ENCODE measurements around the gene SLC37A3. TPM values are rescaled to one million over a fixed set of nuclear protein-coding genes. Genes with fewer than 3 reads are reported as not detected.

SLC37A3 gene
- total RNA-seq, 1 experiment from 2014 or later: 52.7 TPM

DNA sequence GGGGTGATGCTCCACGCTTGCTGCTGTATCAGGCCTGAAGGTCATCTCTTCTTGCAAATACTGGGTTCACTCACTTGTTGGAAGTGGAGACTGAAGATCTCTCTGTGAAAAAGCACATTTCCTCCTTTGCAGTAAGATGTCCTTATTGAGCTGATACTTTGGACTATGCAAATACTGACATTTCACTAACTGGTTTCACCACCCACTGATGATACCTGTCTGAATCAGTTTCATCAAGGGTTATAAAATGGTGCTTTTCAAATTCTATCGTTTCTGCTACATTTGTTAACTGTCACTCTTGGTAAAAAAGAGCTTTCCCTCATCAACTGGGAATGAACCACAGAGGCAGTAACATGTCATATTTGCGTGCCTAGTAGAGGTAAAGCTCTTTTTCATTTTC is 41.0 kb upstream of the SLC37A3 start:
- no peaks in the 10 kb centered on the region for H3K4me1 ChIP-seq (ENCODE audit: insufficient read depth, low read length)
- no peak overlapping the region for H4K5ac ChIP-seq (ENCODE audit: insufficient read length, low read depth, low read length)
- DNase-seq: no peak
- no peak overlapping the region for H3K56ac ChIP-seq (ENCODE audit: insufficient read length, low read depth, low read length)
- Mint-ChIP-seq H3K4me3 (no peak overlapping the region), H3K36me3 (ENCODE audit: insufficient read depth in 1 of 3, low read depth in 3 of 3) (no peaks in the 10 kb centered on the region; a peak in 1 of 7 replicates), H3K27ac (peak overlapping the region in 1 of 3 experiments; percentile 74; a peak in 1 of 7 replicates), H3K27me3 (ENCODE audit: low read depth) (no peaks in the 10 kb centered on the region), H3K9me3 (no peaks in the 10 kb centered on the region), H3K4me1 (no peaks in the 10 kb centered on the region)
- no peak overlapping the region for H3K23ac ChIP-seq (ENCODE audit: insufficient read length, low read depth, low read length)
- no peak overlapping the region for H3T11ph ChIP-seq (ENCODE audit: low read length)
- H4K8ac ChIP-seq (replicated peaks; ENCODE audit: insufficient read length, low read depth, low read length): no peak overlapping the region
- no peak overlapping the region for H2AFZ ChIP-seq (ENCODE audit: low read length)
- no peak overlapping the region for H2BK20ac ChIP-seq (ENCODE audit: low read depth, low read length, poor library complexity, severe bottlenecking)
- no peak overlapping the region for H2BK15ac ChIP-seq (ENCODE audit: low read depth, low read length)
- no peak overlapping the region for H3K4me2 ChIP-seq (ENCODE audit: insufficient read depth, insufficient read length, low read length)
- no peak overlapping the region for H3K9ac ChIP-seq (ENCODE audit: extremely low read depth, insufficient read length, low read length)
- H3K79me1 ChIP-seq (ENCODE audit: insufficient read depth, low read depth, low read length, poor library complexity, severe bottlenecking): no peaks in the 10 kb centered on the region
- no peak overlapping the region for H3K14ac ChIP-seq (ENCODE audit: insufficient read depth, low read length)
- no peaks in the 10 kb centered on the region for H3K79me2 ChIP-seq (ENCODE audit: insufficient read depth, low read length)
- no peak overlapping the region for H2BK12ac ChIP-seq (ENCODE audit: insufficient read length, low read depth, low read length)
- H2BK120ac ChIP-seq (ENCODE audit: low read depth, low read length, poor library complexity, severe bottlenecking): no peak overlapping the region
- WGBS (ENCODE audit: extremely low coverage, insufficient read length, low lambda C conversion rate): no CpG with 5 or more reads among the region's 3 CpGs
- no peak overlapping the region for H3K27ac ChIP-seq (ENCODE audit: insufficient read length, low read depth, low read length)
- H4K91ac ChIP-seq (ENCODE audit: insufficient read length, low read depth, low read length): no peak overlapping the region
- TF ChIP-seq CTCF (conservative IDR thresholded peaks at IDR 0.05): no peak
- no peak overlapping the region for H2AK5ac ChIP-seq (ENCODE audit: insufficient read length, low read length)
- no peaks in the 10 kb centered on the region for H4K20me1 ChIP-seq (ENCODE audit: control insufficient read depth, insufficient read depth, insufficient read length)
- no peaks in the 10 kb centered on the region for H3K27me3 ChIP-seq (ENCODE audit: insufficient read depth, low read length)
- no peak overlapping the region for H2BK5ac ChIP-seq (ENCODE audit: insufficient read length, low read length)
- H3K4ac ChIP-seq (ENCODE audit: low read depth, low read length): no peak overlapping the region
- no peaks in the 10 kb centered on the region for H3K9me3 ChIP-seq (ENCODE audit: control insufficient read depth, low read depth, low read length)
- no peaks in the 10 kb centered on the region for H3K23me2 ChIP-seq (ENCODE audit: insufficient read length, low read depth, low read length, poor library complexity, severe bottlenecking)
- no peak overlapping the region for H3K18ac ChIP-seq (ENCODE audit: insufficient read length, low read depth, low read length)

All from H9 (cell line).